HEK293 (cell line): ENCODE measurements around the gene BCL2L13.
"Not testable (repeated sequence)": the region's sequence is repeated elsewhere in the genome, so short reads cannot be mapped to it uniquely, and the experiment has no call there.

Experiments
- CTCF ChIA-PET: fragments of 350-600 bp; formaldehyde crosslinking; extraction: SDS; loops from one replicate; lab custom pipeline; 2021; ENCODE audit warnings: antibody characterized with exemption; lab: Yijun Ruan, JAX
- POLR2A ChIA-PET: fragments of 300-600 bp; formaldehyde crosslinking; extraction: SDS; loops from one replicate; lab custom pipeline; 2020; ENCODE audit warnings: antibody characterized with exemption, inconsistent platforms; lab: Yijun Ruan, JAX
- H3K27ac ChIP-seq: fragments of 200-500 bp; sonication (Bioruptor generic); 2 replicates; pipeline ENCODE4 v1.5.1; 2014; ENCODE audit warnings: low read depth, low read length, control low read depth, inconsistent platforms; ENCODE audit errors: extremely low read depth
- H3K36me3 ChIP-seq, 2 experiments: fragments of 200-500 bp in 1 of 2; sonication (Bioruptor generic) in 1 of 2; 1 replicate in 1 of 2; 2 replicates in 1 of 2; pipeline ENCODE4 v1.5.1; 2014 to 2017; ENCODE audit warnings: inconsistent platforms in 2 of 2, low read length in 2 of 2; ENCODE audit not compliant: control insufficient read depth in 2 of 2, insufficient read depth in 1 of 2
- H3K4me1 ChIP-seq: fragments of 200-500 bp; sonication (Bioruptor generic); 2 replicates; pipeline ENCODE4 v1.5.1; 2014; ENCODE audit warnings: mild to moderate bottlenecking, low read length, inconsistent platforms; ENCODE audit not compliant: control insufficient read depth, insufficient read depth
- H3K4me3 ChIP-seq: 2 replicates; pipeline ENCODE4 v1.5.1; 2011; ENCODE audit warnings: low read depth, mild to moderate bottlenecking, control low read depth, low read length, moderate library complexity
- H3K9me3 ChIP-seq: fragments of 200-500 bp; sonication (Bioruptor generic); 2 replicates; pipeline ENCODE4 v1.5.1; 2014; ENCODE audit warnings: low read depth, low read length, inconsistent platforms; ENCODE audit not compliant: control insufficient read depth, insufficient read depth
- CTCF ChIP-seq: fragments of 450-650 bp; formaldehyde crosslinking; IDR thresholded peaks from 2 replicates; pipeline ENCODE4 v1.5.1; 2016; ENCODE audit warnings: missing biosample characterization, missing genetic modification characterization
- MEIS1 ChIP-seq: sonication (generic); formaldehyde crosslinking; IDR thresholded peaks from 2 replicates; pipeline ENCODE4 v1.8.1; 2022; ENCODE audit warnings: missing genetic modification reagents, mild to moderate bottlenecking, borderline replicate concordance
- PRDM10 ChIP-seq: fragments of 450-650 bp; formaldehyde crosslinking; IDR thresholded peaks from 2 replicates; pipeline ENCODE4 v1.5.1; 2016; ENCODE audit warnings: missing biosample characterization, missing genetic modification characterization
- PRDM2 ChIP-seq: fragments of 450-650 bp; formaldehyde crosslinking; IDR thresholded peaks from 2 replicates; pipeline ENCODE4 v1.5.1; 2016; ENCODE audit warnings: missing biosample characterization, missing genetic modification characterization, borderline replicate concordance
- ZBTB7A ChIP-seq: fragments of 450-650 bp; formaldehyde crosslinking; IDR thresholded peaks from 2 replicates; pipeline ENCODE4 v1.5.1; 2016; ENCODE audit warnings: low read depth, missing biosample characterization, missing genetic modification characterization
- ZNF140 ChIP-seq: fragments of 450-650 bp; formaldehyde crosslinking; IDR thresholded peaks from 2 replicates; pipeline ENCODE4 v1.5.1; 2016; ENCODE audit warnings: missing biosample characterization, missing genetic modification characterization
- ZNF169 ChIP-seq: fragments of 450-650 bp; formaldehyde crosslinking; IDR thresholded peaks from 2 replicates; pipeline ENCODE4 v1.5.1; 2016; ENCODE audit warnings: missing biosample characterization, missing genetic modification characterization
- ZNF26 ChIP-seq: fragments of 450-650 bp; formaldehyde crosslinking; IDR thresholded peaks from 2 replicates; pipeline ENCODE4 v1.5.1; 2016; ENCODE audit warnings: missing biosample characterization, missing genetic modification characterization
- ZNF280D ChIP-seq: fragments of 450-650 bp; formaldehyde crosslinking; IDR thresholded peaks from 2 replicates; pipeline ENCODE4 v1.5.1; 2016; ENCODE audit warnings: missing biosample characterization, missing genetic modification characterization
- ZNF560 ChIP-seq: fragments of 450-650 bp; formaldehyde crosslinking; IDR thresholded peaks from 2 replicates; pipeline ENCODE4 v1.5.1; 2017; ENCODE audit warnings: missing biosample characterization, missing genetic modification characterization, borderline replicate concordance
- ZNF571 ChIP-seq: fragments of 450-650 bp; formaldehyde crosslinking; IDR thresholded peaks from 2 replicates; pipeline ENCODE4 v1.5.0; 2017; ENCODE audit warnings: missing biosample characterization, missing genetic modification characterization
- ZNF596 ChIP-seq: fragments of 450-650 bp; IDR thresholded peaks from 2 replicates; pipeline ENCODE4 v1.5.0; 2018; ENCODE audit warnings: missing biosample characterization, mild to moderate bottlenecking, missing genetic modification characterization, moderate library complexity
- ZNF707 ChIP-seq: fragments of 450-650 bp; formaldehyde crosslinking; IDR thresholded peaks from 2 replicates; pipeline ENCODE4 v1.5.1; 2016; ENCODE audit warnings: missing biosample characterization, missing genetic modification characterization
- ZSCAN16 ChIP-seq: fragments of 450-650 bp; formaldehyde crosslinking; IDR thresholded peaks from 2 replicates; pipeline ENCODE4 v1.5.1; 2016; ENCODE audit warnings: missing biosample characterization, missing genetic modification characterization

Gene BCL2L13

GRCh38 chr22:17665248-17665647 is 26.7 kb downstream of the BCL2L13 start:
- ChIA-PET POLR2A (interaction anchor here (0.6 kb wide), 1 partner anchor 230 kb away, joined by 7 read pairs; no protein-coding TSS in a partner anchor), CTCF (no interaction called here)
- Histone ChIP-seq H3K4me1 (no peaks in the 10 kb centered on the region), H3K27ac (no peak overlapping the region), H3K9me3 (no peaks in the 10 kb centered on the region), H3K4me3 (no peak overlapping the region), H3K36me3 (peaks cover 26 to 29% of the 10 kb centered on the region in 2 experiments)
- TF ChIP-seq ZNF707 (peak; percentile 52; the same call in 1 of the 2 replicates), ZNF280D (no peak), ZSCAN16 (no peak), PRDM2 (tag by site-specific recombination) (no peak), PRDM10 (tag by site-specific recombination) (peak; percentile 66)

GRCh38 chr22:17665854-17666253 is 27.3 kb downstream of the BCL2L13 start:
- no peak overlapping the region for H3K27ac ChIP-seq
- H3K9me3 ChIP-seq: no peaks in the 10 kb centered on the region
- H3K36me3 ChIP-seq: peaks cover 20 to 25% of the 10 kb centered on the region in 2 experiments
- TF ChIP-seq ZNF596 (tag by site-specific recombination) (no peak), MEIS1 (CRISPR knock-in tag) (no peak), ZNF140 (tag by site-specific recombination) (no peak), ZNF26 (no peak), ZBTB7A (tag by site-specific recombination) (no peak), ZNF571 (tag by site-specific recombination) (no peak), ZNF560 (tag by site-specific recombination) (no peak), CTCF (tag by site-specific recombination) (no peak), ZNF169 (tag by site-specific recombination) (no peak)
- TF ChIP-seq, all 188 proteins: peak for 0
- no peak overlapping the region for H3K4me3 ChIP-seq
- ChIA-PET CTCF (no interaction called here), POLR2A (interaction anchor here (0.5 to 0.6 kb wide), 2 partner anchors 15 to 231 kb away, joined by 4 to 7 read pairs; no protein-coding TSS in a partner anchor)
- no peaks in the 10 kb centered on the region for H3K4me1 ChIP-seq

- H3K27ac ChIP-seq: not testable (repeated sequence)
- CTCF ChIA-PET: interaction anchor here (0.6 kb wide), 1 partner anchor 57 kb away, joined by 4 read pairs; no protein-coding TSS in a partner anchor
Observed at GRCh38 chr22:17671521-17672092, 33.0 kb downstream of the BCL2L13 start.

More at GRCh38 chr22:17671521-17672092, 33.0 kb downstream of the BCL2L13 start:
- H3K4me1 ChIP-seq, H3K9me3 ChIP-seq, H3K4me3 ChIP-seq, H3K36me3 ChIP-seq: not testable (repeated sequence)
- POLR2A ChIA-PET: interaction anchor here (1.6 kb wide), 1 partner anchor 32 kb away, joined by 4 read pairs; no protein-coding TSS in a partner anchor
